ENCODE data around the gene EFHD1.
"Not testable (repeated sequence)": the region's sequence is repeated elsewhere in the genome, so short reads cannot be mapped to it uniquely, and the experiment has no call there.

Gene EFHD1

GRCh38 chr2:232621186-232621585 lies 12.2 kb upstream of the EFHD1 start:
- no peak for DNase-seq (ENCODE audit: low read depth)

GRCh38 chr2:232622563-232622962 lies 10.8 kb upstream of the EFHD1 start:
- DNase-seq (ENCODE audit: low read depth): no peak

DNA sequence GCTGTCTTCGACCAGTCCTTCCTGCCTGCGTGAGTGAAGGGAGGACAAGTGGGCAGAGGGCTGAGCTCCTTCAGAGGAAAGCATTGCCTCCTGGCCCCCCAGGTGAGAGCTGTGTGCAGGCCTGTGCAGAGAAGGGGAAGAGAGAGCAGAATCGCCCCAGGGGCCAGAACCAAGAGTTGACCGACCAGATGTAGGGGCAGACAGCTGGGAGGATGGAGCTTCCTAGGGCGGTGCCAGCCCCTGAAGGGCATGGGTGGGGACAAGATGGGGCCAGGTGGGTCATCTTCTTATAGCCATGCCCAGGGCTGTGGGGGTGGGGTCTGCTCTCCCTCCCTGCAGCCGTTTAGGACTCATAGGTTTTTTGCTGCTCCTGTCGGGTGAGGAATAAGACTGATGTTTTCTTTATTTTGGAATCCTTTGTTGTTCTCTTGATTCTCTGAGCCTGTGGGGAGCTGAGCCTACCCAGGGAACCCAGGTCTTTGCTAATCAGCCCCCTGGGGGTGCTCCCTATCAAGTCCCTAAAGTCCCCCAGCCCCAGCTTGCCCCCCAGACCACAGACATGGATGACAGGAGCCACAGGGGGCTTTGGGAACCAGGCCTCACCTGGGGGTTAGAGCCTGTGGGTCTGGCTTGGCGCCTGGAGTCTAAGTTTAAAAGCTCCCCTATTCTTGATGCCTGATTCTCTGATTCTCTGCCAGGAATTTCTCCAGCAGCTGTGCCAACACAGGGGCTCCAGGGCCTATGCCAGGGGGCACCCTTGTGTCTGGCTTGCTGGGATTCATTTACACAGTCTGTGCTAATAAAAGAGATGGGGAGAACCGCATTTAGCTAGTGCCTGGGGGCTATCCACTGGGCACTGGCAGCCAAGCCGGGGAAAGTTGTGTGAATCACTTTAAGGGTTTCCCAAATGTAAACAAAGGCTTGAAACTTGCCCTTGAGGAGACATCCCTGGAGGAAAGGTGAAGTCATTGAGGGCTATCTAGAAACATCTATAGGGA lies 9.3 kb upstream of the EFHD1 start:
- DNase-seq (ENCODE audit: low read depth): no peak

DNA sequence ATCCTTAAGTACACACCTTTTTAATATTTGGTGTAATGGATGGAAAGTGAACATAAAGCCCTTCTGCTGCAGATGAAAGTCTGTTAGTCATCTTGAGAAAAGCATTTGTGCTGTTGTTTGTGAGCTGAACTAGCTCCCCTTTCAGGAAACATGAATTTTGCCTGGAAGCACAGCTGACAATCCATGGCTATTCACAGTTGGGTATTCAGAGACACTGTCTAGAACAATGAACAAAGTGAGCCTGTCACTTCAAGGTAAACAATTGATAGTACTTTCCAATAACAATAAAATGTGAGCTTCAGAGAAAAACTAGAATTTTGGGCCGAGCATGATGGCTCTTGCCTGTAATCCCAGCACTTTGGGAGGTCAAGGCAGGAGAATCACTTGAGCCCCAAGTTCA lies 6.8 kb upstream of the EFHD1 start:
- DNase-seq (ENCODE audit: low read depth): no peak

GRCh38 chr2:232628466-232629128 lies 4.8 kb upstream of the EFHD1 start:
- DNase-seq (ENCODE audit: low read depth): no peak

DNA sequence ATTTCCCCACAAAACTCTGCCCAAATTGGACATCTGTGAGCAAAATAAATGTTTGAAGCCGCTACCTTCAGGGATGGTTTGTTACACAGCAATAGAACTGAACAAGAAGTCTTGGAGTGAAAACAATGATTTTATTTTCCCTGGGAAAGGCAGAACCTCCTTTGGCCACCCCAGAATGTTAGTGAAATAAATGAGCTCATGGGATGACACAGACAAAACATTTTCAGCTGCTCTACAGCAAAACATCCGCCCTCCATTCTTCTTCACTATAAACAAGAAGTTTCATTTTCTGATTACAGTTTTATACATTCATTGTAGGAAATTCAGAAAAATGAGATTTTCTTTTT lies 4.3 kb upstream of the EFHD1 start:
- no peak for DNase-seq (ENCODE audit: low read depth)

DNA sequence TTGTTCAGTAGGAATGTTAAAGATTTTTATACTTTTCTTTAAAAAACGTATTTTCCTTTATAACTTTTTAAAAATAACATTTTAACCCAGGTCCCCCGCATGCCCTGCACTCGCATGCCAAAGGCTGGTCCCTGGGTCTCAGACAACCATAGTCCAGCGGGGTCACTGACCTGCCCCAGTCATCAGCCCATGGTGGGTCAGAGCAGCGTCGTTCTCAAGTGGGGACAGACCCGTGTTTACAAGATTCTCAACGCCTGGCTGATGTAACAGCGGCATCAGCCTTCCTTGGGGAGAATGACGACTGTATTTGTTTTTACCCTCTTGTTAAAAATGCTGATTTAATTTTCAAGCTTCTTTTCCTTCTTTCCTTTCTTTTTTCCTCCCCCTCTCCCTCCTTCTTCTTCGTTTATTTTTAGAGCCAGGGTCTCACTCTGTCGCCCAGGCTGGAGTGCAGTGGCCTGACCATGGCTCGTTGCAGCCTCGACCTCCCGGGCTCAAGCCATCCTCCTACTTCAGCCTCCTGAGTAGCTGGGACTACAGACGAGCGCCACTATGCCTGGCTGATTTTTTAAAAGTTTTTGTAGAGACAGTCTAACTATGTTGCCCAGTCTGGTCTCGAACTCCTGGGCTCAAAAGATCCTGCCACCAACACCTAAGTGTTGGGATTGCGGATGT lies 1.0 kb upstream of the EFHD1 start:
- no peak for DNase-seq (ENCODE audit: low read depth)

DNA sequence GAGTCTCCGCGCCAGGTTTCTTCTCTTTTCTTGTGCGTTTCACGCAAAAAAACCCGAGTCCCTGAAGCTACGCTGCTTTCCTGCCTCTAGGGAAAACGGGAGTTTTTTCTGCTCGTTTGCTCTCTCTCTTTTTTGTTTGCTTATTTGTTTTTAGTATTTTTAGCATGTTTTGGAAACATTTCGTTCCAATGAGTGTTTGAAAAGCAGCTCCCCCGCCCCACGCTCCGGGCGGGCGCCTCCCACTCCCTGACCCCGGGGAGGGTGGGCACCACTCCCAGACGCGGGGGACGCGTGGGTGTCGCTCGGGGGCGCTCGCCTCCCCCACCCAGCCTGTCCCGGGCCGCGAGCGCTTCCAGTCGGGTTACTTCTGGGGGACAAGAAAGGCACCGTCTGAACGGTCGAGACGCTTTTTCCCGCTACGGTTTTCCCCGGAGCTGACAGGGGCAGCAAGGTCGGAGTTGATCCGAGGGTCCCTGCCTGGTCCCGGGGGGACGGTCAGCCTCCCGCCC lies 446 bp upstream of the EFHD1 start:
- no peak for DNase-seq (ENCODE audit: low read depth)

DNA sequence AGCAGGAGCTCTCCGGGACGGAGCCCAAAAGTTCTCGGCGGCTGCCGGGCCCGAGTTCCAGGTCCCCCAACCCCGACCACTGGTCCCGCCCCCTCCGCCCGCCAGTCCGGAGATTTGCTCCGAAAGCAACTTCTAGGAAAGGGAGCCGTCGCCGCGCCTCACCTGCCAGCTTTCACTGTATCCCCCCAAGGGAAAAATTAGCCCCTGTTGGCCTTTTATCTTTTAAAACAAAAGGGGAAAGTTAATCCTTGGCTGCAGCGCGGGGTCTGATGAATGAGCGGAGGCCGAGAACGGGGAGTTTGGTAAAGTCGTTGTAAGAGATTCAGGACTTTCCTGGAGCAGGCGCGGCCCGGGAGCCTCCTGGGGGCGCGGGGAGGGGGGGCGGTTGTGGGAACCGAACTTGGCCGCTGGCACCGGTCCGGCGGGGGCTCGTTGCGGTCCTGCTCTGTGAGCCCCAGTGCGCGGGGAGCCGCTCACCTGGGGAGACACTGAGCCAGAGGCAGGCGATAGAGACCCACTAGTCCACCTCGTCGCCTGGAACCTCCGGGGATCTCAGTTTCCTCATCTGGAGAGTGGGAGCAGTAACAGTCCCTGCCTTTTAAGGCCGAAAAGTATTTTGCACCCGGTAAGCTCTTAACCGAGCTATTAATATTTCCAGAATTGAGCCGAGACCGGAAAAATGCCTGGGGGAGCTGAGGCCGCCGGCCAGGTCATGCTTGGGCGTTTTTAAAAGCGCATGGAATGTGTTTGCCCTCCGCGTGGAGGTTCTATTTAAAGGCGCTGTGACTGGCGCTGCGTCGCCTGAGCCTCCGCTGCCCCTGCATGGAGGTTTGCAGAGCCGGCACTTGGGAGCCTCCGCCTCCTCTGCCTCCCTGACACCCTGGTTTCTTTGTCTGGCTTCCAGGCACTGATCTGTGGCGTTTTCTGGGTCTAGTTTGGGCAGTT lies 1.1 kb downstream of the EFHD1 start:
- no peak for DNase-seq (ENCODE audit: low read depth)

GRCh38 chr2:232635376-232635775 lies 2.0 kb downstream of the EFHD1 start:
- not testable (repeated sequence) for DNase-seq (ENCODE audit: low read depth)

- DNase-seq (ENCODE audit: low read depth): no peak
Observed at GRCh38 chr2:232635820-232636219, 2.4 kb downstream of the EFHD1 start.

DNA sequence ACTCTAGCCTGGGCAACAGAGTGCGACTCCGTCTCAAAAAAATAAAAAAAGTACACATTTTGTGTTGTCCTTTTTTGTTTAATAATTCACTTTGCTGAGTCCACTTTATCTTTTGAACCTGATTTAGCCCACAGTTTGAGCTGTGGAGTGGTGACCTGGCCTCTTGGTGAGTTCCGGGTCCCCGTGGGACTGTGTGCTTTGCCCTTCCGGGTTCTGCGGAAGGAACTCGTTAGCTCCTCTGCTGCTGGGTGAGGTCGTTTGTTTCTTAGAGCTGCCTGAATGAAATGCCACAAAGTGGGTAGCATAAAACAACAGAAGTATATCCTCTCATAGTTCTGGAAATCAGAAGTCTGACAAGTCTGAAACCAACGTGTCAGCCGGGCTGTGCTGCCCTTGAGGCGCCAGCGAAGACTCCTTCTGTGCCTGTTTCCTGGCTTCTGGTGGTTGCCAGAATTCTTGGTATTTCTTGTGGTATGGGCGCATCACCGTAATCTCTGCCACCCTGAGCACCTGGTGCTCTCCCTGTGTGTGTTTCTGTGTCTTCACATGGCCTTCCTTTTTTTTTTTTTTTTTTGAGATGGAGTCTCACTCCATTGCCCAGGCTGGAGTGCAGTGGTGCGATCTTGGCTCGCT lies 3.5 kb downstream of the EFHD1 start:
- DNase-seq (ENCODE audit: low read depth): no peak

DNA sequence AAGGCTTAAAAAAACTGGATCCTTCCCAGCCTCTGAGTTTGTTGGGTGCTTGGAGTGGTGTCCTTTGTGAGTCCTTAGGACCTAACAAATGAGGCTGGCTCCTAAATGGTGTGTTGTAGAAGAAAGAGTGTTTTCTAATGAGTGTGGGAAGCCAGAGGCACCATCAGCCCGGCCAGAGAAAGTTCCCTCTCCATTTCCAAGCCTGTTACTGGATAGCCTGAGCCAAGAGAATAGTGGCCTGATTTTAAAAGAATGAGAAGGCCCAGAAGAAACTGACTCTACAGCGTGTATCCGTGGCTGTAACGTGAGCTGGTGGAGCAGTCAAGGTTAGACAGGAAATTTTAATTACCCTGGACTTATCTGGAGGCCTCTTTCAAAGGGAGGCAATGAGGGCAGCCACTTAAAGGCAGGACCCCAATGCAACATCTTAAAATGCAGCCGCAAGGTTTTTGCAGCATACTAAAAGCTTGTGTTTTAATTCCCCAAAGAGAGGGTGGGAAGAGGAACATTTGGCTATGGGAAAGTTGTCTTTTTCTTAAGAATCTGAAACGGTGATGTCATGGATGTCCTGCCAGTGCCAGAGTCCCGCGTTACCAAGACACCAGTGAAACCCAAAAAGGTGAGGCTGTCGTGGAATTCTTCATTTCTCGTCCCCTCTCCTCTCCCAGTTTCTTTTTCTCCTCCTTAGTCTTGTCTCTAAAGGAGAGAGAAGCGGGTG lies 4.6 kb downstream of the EFHD1 start:
- no peak for DNase-seq (ENCODE audit: low read depth)

- no peak for DNase-seq (ENCODE audit: low read depth)
Observed at GRCh38 chr2:232641153-232641848, 7.9 kb downstream of the EFHD1 start.

DNA sequence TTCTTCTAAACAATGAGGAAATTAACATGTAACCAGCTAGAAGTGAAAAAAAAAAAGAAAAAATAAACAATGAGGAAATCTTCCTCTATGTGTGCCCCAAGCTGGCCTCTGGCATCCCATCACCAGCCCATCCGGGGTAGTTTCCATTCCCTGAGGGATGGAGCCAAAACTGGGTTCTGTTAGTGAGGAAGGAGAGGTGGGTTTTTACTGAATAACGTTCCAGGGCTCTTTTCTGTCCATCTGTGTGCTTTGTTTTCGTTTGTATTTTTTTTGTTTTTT lies 9.7 kb downstream of the EFHD1 start:
- no peak for DNase-seq (ENCODE audit: low read depth)

- DNase-seq (ENCODE audit: low read depth): no peak
Observed at GRCh38 chr2:232643813-232644347, 10.5 kb downstream of the EFHD1 start.

- DNase-seq (ENCODE audit: low read depth): no peak
Observed at GRCh38 chr2:232645061-232645460, 11.7 kb downstream of the EFHD1 start.

DNA sequence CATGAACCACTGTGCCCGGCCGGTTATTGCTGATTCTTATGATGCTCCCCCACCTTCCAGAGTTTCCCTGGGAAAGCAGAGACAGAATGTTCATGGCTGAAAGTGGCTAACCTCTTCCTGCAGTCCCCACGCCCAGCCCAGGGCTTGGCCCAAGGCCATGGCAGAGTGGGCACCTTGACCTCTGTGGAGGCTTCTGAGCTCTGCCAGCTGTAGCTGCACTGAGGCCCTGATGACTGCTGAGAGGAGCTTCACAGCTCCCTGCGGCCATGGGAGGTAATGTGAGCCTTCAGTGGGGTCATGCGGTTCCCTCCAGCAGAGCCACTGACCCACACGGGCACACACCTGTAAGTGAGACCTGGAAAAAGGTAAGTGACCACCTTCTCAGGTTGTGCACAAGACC lies 13.3 kb downstream of the EFHD1 start:
- DNase-seq (ENCODE audit: low read depth): no peak

- no peak for DNase-seq (ENCODE audit: low read depth)
Observed at GRCh38 chr2:232647261-232647660, 13.9 kb downstream of the EFHD1 start.

GRCh38 chr2:232649033-232649432 lies 15.6 kb downstream of the EFHD1 start:
- no peak for DNase-seq (ENCODE audit: low read depth)

Measured in activated T-cell treated with anti-CD3 and anti-CD28 coated beads for 48 hours (primary cell).